Measurements from ENCODE around the gene ANKRD1.
"Not testable (repeated sequence)": the region's sequence is repeated elsewhere in the genome, so short reads cannot be mapped to it uniquely, and the experiment has no call there.

The ANKRD1 gene

GRCh38 chr10:90920986-90921666, at the start of gene ANKRD1:
Gene ANKRD1, minus strand, starts transcription at chr10:90921087. Its CDS starts 60 bp downstream, at chr10:90921027.
- DNase-seq: no peak

GRCh38 chr10:90969947-90970673, 49.2 kb upstream of the ANKRD1 start:
- no peak for DNase-seq

- no peak for DNase-seq
Measured at GRCh38 chr10:90969121-90969534, 48.2 kb upstream of the ANKRD1 start.

- DNase-seq: no peak
Measured at GRCh38 chr10:90968328-90969081, 47.6 kb upstream of the ANKRD1 start.

GRCh38 chr10:90967865-90968264, 47.0 kb upstream of the ANKRD1 start:
- DNase-seq: no peak

- no peak for DNase-seq
Measured at GRCh38 chr10:90966146-90966545, 45.3 kb upstream of the ANKRD1 start.

GRCh38 chr10:90965720-90966119, 44.8 kb upstream of the ANKRD1 start:
- no peak for DNase-seq

- no peak for DNase-seq
Measured at GRCh38 chr10:90964781-90965465, 44.0 kb upstream of the ANKRD1 start.

- no peak for DNase-seq
Measured at GRCh38 chr10:90963331-90963730, 42.4 kb upstream of the ANKRD1 start.

- DNase-seq: no peak
Measured at GRCh38 chr10:90960355-90960814, 39.5 kb upstream of the ANKRD1 start.

- no peak for DNase-seq
Measured at GRCh38 chr10:90959826-90960225, 38.9 kb upstream of the ANKRD1 start.

GRCh38 chr10:90958781-90959180, 37.9 kb upstream of the ANKRD1 start:
- DNase-seq: no peak

- DNase-seq: no peak
Measured at GRCh38 chr10:90947030-90947960, 26.4 kb upstream of the ANKRD1 start.

GRCh38 chr10:90945491-90946070, 24.7 kb upstream of the ANKRD1 start:
- DNase-seq: no peak

GRCh38 chr10:90944749-90945148, 23.9 kb upstream of the ANKRD1 start:
- no peak for DNase-seq

GRCh38 chr10:90942980-90943379, 22.1 kb upstream of the ANKRD1 start:
- DNase-seq: not testable (repeated sequence)

GRCh38 chr10:90939648-90940047, 18.8 kb upstream of the ANKRD1 start:
- no peak for DNase-seq

- no peak for DNase-seq
Measured at GRCh38 chr10:90939116-90939515, 18.2 kb upstream of the ANKRD1 start.

- no peak for DNase-seq
Measured at GRCh38 chr10:90937645-90938258, 16.9 kb upstream of the ANKRD1 start.

- DNase-seq: no peak
Measured at GRCh38 chr10:90936276-90936659, 15.4 kb upstream of the ANKRD1 start.
